RWPE2 (cell line): ENCODE results near the gene DES.

ENCODE experiments used
- ATAC-seq: fragments of 200-7000 bp; cut with Tn5 transposase; 3 replicates; pipeline ENCODE4 v1.9.1; 2021; ENCODE audit warnings: low read depth
- DNase-seq: peaks from one replicate; pipeline ENCODE4 v3.0.0-alpha.2; 2020; ENCODE audit warnings: low spot score
- H3K27ac ChIP-seq: fragments of 450-650 bp; 2 replicates; pipeline ENCODE4 v1.5.1; 2017; ENCODE audit warnings: mild to moderate bottlenecking; ENCODE audit not compliant: poor library complexity, severe bottlenecking
- H3K27me3 ChIP-seq: fragments of 250-450 bp; sonication (Bioruptor Pico); 2 replicates; pipeline ENCODE4 v1.5.1; 2021; ENCODE audit warnings: mild to moderate bottlenecking, moderate library complexity; ENCODE audit not compliant: insufficient read depth, poor library complexity, severe bottlenecking
- H3K36me3 ChIP-seq: fragments of 250-450 bp; sonication (Bioruptor Pico); 2 replicates; pipeline ENCODE4 v1.5.1; 2020; ENCODE audit warnings: low read depth, mild to moderate bottlenecking, moderate library complexity
- H3K4me1 ChIP-seq: fragments of 250-450 bp; sonication (Bioruptor Pico); 2 replicates; pipeline ENCODE4 v1.5.1; 2021; ENCODE audit warnings: mild to moderate bottlenecking, moderate library complexity; ENCODE audit not compliant: insufficient read depth, poor library complexity, severe bottlenecking
- H3K4me3 ChIP-seq: fragments of 250-450 bp; sonication (Bioruptor Pico); 2 replicates; pipeline ENCODE4 v1.5.1; 2021; ENCODE audit warnings: mild to moderate bottlenecking, moderate library complexity; ENCODE audit not compliant: severe bottlenecking
- H3K9me3 ChIP-seq: fragments of 250-450 bp; sonication (Bioruptor Pico); 2 replicates; pipeline ENCODE4 v1.5.1; 2021; ENCODE audit warnings: mild to moderate bottlenecking, moderate library complexity; ENCODE audit not compliant: severe bottlenecking
- TF ChIP-seq, protein P1 (sequence below): fragments of 450-650 bp; IDR thresholded peaks from one replicate; pipeline ENCODE4 v1.5.1; 2017; ENCODE audit warnings: mild to moderate bottlenecking, moderate library complexity; ENCODE audit not compliant: poor library complexity, severe bottlenecking

DES gene

DNA sequence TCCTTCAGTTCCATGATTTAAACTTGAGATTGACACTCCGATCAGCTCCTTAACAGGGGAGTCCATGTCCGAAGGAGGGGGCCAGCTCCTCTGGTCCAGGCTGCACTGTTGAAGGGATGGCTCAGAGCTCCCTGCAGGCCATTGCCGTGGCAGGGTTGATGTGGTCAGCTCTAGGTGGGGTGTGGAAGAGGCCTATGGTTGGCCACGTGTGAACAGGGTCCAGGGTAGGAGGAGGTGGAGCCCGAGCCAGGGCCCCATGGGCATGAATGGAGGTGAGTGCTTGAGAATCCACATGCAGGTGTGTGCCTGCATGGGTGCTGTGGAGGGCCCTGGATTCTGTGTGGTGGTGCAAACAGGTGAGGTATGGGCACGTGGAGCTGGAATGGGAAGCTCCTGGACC lies 17.5 kb downstream of the DES start:
- no peaks in the 10 kb centered on the region for H3K36me3 ChIP-seq
- DNase-seq = no peak

DNA sequence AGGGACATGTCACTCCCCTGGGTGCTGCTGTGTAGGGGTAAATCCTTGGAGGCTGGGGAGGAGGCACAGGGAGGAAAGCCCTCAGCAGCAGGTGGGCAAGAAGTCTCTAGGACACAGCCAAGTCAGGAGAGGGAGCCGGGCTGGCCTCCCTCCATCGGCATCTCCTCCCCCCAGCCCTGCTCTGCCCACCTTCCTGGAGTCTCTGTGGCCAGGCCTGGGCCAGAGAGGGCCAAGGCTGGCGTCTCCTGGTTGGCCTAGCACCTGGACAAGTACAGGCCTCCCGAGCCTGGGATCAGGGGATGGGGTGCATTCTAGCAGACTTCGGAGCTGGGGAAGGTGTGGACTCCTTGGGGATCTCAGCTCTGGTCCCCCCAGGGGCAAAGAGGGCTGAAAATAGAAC lies 18.3 kb downstream of the DES start:
- Histone ChIP-seq H3K4me1 (peaks cover 3% of the 10 kb centered on the region), H3K9me3 (no peaks in the 10 kb centered on the region), H3K27ac (no peak overlapping the region), H3K36me3 (no peaks in the 10 kb centered on the region), H3K4me3 (no peak overlapping the region), H3K27me3 (no peaks in the 10 kb centered on the region)
- DNase-seq = no peak
- TF ChIP-seq, protein P1, sequence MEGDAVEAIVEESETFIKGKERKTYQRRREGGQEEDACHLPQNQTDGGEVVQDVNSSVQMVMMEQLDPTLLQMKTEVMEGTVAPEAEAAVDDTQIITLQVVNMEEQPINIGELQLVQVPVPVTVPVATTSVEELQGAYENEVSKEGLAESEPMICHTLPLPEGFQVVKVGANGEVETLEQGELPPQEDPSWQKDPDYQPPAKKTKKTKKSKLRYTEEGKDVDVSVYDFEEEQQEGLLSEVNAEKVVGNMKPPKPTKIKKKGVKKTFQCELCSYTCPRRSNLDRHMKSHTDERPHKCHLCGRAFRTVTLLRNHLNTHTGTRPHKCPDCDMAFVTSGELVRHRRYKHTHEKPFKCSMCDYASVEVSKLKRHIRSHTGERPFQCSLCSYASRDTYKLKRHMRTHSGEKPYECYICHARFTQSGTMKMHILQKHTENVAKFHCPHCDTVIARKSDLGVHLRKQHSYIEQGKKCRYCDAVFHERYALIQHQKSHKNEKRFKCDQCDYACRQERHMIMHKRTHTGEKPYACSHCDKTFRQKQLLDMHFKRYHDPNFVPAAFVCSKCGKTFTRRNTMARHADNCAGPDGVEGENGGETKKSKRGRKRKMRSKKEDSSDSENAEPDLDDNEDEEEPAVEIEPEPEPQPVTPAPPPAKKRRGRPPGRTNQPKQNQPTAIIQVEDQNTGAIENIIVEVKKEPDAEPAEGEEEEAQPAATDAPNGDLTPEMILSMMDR = no peak
- ATAC-seq = no peak

More for the DNA sequence above, 17.5 kb downstream of the DES start:
- ATAC-seq = no peak
- TF ChIP-seq, protein P1 = no peak
- Histone ChIP-seq H3K4me3 (no peak overlapping the region), H3K27me3 (no peaks in the 10 kb centered on the region), H3K9me3 (no peaks in the 10 kb centered on the region), H3K4me1 (no peaks in the 10 kb centered on the region), H3K27ac (no peak overlapping the region)

DNA sequence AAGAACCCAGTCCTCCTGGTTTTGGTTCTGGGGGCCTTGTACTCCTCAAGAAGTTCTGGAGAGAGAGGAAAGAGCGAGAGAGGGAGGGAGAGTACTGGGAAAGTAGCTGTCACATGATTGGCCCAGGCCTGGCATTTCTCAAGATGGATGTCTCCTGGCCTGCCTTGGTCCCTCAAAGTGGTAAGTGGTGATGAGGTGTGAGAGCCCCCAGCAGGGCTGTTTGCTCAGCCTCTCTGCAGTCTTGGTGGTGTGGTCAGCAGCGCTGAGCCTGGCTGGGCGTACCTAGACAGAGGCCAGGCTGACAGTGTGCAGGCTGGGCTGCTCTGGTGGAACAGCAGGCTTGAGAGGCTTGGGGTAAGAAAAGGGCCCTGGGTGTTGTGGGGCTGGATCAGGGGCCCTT lies 19.0 kb downstream of the DES start:
- TF ChIP-seq, protein P1 = no peak
- Histone ChIP-seq H3K4me3 (no peak overlapping the region), H3K4me1 (peaks cover 4% of the 10 kb centered on the region), H3K9me3 (no peaks in the 10 kb centered on the region), H3K27me3 (no peaks in the 10 kb centered on the region), H3K36me3 (no peaks in the 10 kb centered on the region), H3K27ac (no peak overlapping the region)
- ATAC-seq = no peak
- DNase-seq = no peak

DNA sequence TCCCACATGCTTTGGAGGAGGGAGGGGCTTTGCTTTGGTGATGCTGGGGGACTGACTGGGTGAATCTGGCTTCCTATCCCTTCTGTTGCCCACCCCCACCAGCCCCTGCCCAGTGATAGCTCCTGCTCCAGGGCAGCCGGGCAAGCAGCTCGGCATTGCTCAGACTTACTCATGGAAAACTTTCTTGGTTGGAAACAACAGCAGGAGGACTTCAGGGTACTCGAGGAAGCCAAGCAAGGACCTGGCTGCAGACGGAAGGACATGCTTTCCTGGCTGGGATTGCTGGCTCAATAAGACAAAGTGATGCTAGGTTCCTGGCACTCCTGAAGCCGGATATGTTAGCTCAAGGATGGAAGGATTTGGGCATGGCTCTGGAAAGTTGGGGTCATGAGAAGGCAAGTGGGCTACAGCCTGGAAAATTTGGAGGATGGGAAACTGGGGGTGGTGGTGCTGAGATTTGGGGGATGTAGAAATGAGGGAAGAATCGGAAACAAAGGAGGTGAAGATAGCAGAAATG lies 19.6 kb downstream of the DES start:
- Histone ChIP-seq H3K9me3 (no peaks in the 10 kb centered on the region), H3K27me3 (no peaks in the 10 kb centered on the region), H3K4me1 (peaks cover 4% of the 10 kb centered on the region), H3K27ac (no peak overlapping the region), H3K4me3 (no peak overlapping the region), H3K36me3 (no peaks in the 10 kb centered on the region)
- TF ChIP-seq, protein P1 = no peak
- ATAC-seq (no peak), DNase-seq (no peak)

DNA sequence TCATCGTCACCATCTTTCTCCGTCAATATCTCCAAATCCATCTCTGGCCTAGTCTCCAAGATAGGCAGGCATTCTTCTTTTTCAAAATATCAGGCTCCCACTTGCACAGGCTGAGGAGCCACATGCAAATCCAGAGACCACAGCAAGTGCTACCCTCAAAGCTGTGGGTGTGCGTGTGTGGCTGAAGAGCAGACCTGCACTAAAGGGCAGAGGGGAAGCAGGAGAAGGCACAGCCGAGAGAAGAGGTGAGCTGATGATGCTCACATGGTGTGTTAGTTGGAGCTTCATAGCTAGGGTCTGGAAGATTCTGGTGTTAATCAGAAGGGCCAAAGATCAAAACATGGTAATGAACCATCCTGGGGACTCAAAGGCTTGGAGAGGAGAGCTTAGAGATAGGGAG lies 20.3 kb downstream of the DES start:
- peaks cover 5% of the 10 kb centered on the region; the same call in 1 of the 2 replicates for H3K36me3 ChIP-seq
- DNase-seq = no peak
- no peak overlapping the region for H3K4me3 ChIP-seq
- no peaks in the 10 kb centered on the region for H3K9me3 ChIP-seq
- TF ChIP-seq, protein P1 = no peak
- H3K27ac ChIP-seq = no peak overlapping the region
- H3K4me1 ChIP-seq = peaks cover 4% of the 10 kb centered on the region
- no peak for ATAC-seq
- no peaks in the 10 kb centered on the region for H3K27me3 ChIP-seq
